NCI-H2171 treated with DMSO at 0.1 percent for 48 hours (cell line): ENCODE results near the gene HSP90B1.

Source experiments
- DNase-seq: peaks from one replicate; lab custom pipeline; 2025; lab: John Stamatoyannopoulos, UW

The HSP90B1 gene

GRCh38 chr12:103930034-103930786 lies at the start of gene HSP90B1:
Gene HSP90B1 (plus strand): TSS chr12:103930410. CDS start chr12:103930516, 106 bp downstream.
- DNase-seq = peak; percentile 100

GRCh38 chr12:103881261-103881660 lies 48.9 kb upstream of the HSP90B1 start:
- DNase-seq = no peak

- DNase-seq = no peak
These were observed 47.2 kb upstream of the HSP90B1 start for GRCh38 chr12:103882861-103883596.

GRCh38 chr12:103883908-103884307 lies 46.3 kb upstream of the HSP90B1 start:
- DNase-seq = no peak

- DNase-seq = peak; percentile 77
These were observed 45.9 kb upstream of the HSP90B1 start for GRCh38 chr12:103884316-103884715.

- DNase-seq = no peak
These were observed 43.9 kb upstream of the HSP90B1 start for GRCh38 chr12:103886195-103886797.

GRCh38 chr12:103887738-103888137 lies 42.5 kb upstream of the HSP90B1 start:
- peak; percentile 8 for DNase-seq

GRCh38 chr12:103897316-103897715 lies 32.9 kb upstream of the HSP90B1 start:
- DNase-seq = no peak

- DNase-seq = peak; percentile 24
These were observed 28.6 kb upstream of the HSP90B1 start for GRCh38 chr12:103901518-103902173.

- peak; percentile 82 for DNase-seq
These were observed 26.2 kb upstream of the HSP90B1 start for GRCh38 chr12:103903993-103904392.

- no peak for DNase-seq
These were observed 24.4 kb upstream of the HSP90B1 start for GRCh38 chr12:103905730-103906349.

GRCh38 chr12:103908246-103908541 lies 22.0 kb upstream of the HSP90B1 start:
- no peak for DNase-seq

GRCh38 chr12:103908877-103909276 lies 21.3 kb upstream of the HSP90B1 start:
- no peak for DNase-seq

GRCh38 chr12:103909811-103910210 lies 20.4 kb upstream of the HSP90B1 start:
- no peak for DNase-seq

- DNase-seq = no peak
These were observed 18.1 kb upstream of the HSP90B1 start for GRCh38 chr12:103912069-103912468.

GRCh38 chr12:103913100-103913499 lies 17.1 kb upstream of the HSP90B1 start:
- peak; percentile 79 for DNase-seq

GRCh38 chr12:103915306-103915705 lies 14.9 kb upstream of the HSP90B1 start:
- peak; percentile 22 for DNase-seq

- no peak for DNase-seq
These were observed 12.3 kb upstream of the HSP90B1 start for GRCh38 chr12:103917873-103918272.

GRCh38 chr12:103924761-103925641 lies 5.2 kb upstream of the HSP90B1 start:
- DNase-seq = peak; percentile 10

- DNase-seq = no peak
These were observed 1.5 kb upstream of the HSP90B1 start for GRCh38 chr12:103928682-103929045.
